ENCODE measurements around the gene DCAF4. TPM values are rescaled to one million over a fixed set of nuclear protein-coding genes. Genes with fewer than 3 reads are reported as not detected.

Gene DCAF4
- total RNA-seq, result 10 to 100 TPM; 25.2 to 26.9 TPM
- polyA plus RNA-seq, result 10 to 100 TPM in 1 of 2 donors, 1 to 10 TPM in 1; 7.2 to 10.2 TPM

- intact Hi-C loops (cut with micrococcal nuclease), result loop anchor here (1.0 to 10.0 kb wide), 3 partner anchors 32 to 132 kb away; partner anchors contain the start of genes DPF3, RBM25 and ZFYVE1
- no peaks in the 10 kb centered on the region for H3K9me3 Mint-ChIP-seq
- Histone ChIP-seq H3K36me3 (ENCODE audit: insufficient read depth, low read length) (no peaks in the 10 kb centered on the region), H3K27ac (ENCODE audit: low read depth, low read length) (peak within 1 kb of the TSS; percentile 66), H3K4me3 (ENCODE audit: low read length in 2 of 2) (peak within 1 kb of the TSS; percentile 73 to 82), H3K27me3 (ENCODE audit: insufficient read depth, low read length) (no peaks in the 10 kb centered on the region), H3K9me3 (ENCODE audit: control insufficient read depth in 1 of 2, low read length in 2 of 2) (no peaks in the 10 kb centered on the region), H3K4me1 (ENCODE audit: insufficient read depth, low read length) (peaks cover 12% of the 10 kb centered on the region)
- peak within 1 kb of the TSS; percentile 91 to 99 (median 93) for H3K4me3 Mint-ChIP-seq
- POLR2A ChIA-PET (ENCODE audit: partially characterized antibody), result interaction anchor here (0.6 to 2.6 kb wide), 4 partner anchors 22 to 469 kb away, joined by 3 to 9 read pairs (median 4); partner anchors contain the start of genes DPF3 and PSEN1
- peaks cover 0 to 3% of the 10 kb centered on the region in 2 donors for H3K36me3 Mint-ChIP-seq
- H3K27me3 Mint-ChIP-seq, result peaks cover 0 to 2% of the 10 kb centered on the region in 2 donors
- peak within 1 kb of the TSS; percentile 93 to 97 (median 95) for H3K27ac Mint-ChIP-seq
- CTCF ChIA-PET (ENCODE audit: partially characterized antibody), result interaction anchor here (0.9 to 2.6 kb wide), 3 partner anchors 22 to 410 kb away, joined by 4 to 9 read pairs (median 6); no protein-coding TSS in a partner anchor
- H3K4me1 Mint-ChIP-seq, result peaks cover 7 to 20% (median 13%) of the 10 kb centered on the region in 4 donors
- DNase-seq, result peak; percentile 90 to 98 (median 93)
Measured at GRCh38 chr14:72926292-72927028, at the start of gene DCAF4. Gene DCAF4, plus strand, starts transcription at chr14:72926464. Its CDS starts 11,515 bp downstream, at chr14:72937979.

- CTCF ChIA-PET (ENCODE audit: partially characterized antibody), result no interaction called here
- no peaks in the 10 kb centered on the region for H3K27me3 Mint-ChIP-seq
- no peaks in the 10 kb centered on the region for H3K36me3 ChIP-seq (ENCODE audit: insufficient read depth, low read length)
- H3K4me3 ChIP-seq (ENCODE audit: low read length in 2 of 2), result no peak overlapping the region
- no peaks in the 10 kb centered on the region for H3K4me1 Mint-ChIP-seq
- no peaks in the 10 kb centered on the region for H3K9me3 ChIP-seq (ENCODE audit: control insufficient read depth in 1 of 2, low read length in 2 of 2)
- H3K36me3 Mint-ChIP-seq, result peaks cover 0 to 5% of the 10 kb centered on the region in 2 donors
- DNase-seq, result no peak
- intact Hi-C loops (cut with micrococcal nuclease), result no loop called here
- no peaks in the 10 kb centered on the region for H3K4me1 ChIP-seq (ENCODE audit: insufficient read depth, low read length)
- no peak overlapping the region for H3K4me3 Mint-ChIP-seq
- POLR2A ChIA-PET (ENCODE audit: partially characterized antibody), result no interaction called here
- H3K27ac ChIP-seq (ENCODE audit: low read depth, low read length), result no peak overlapping the region
- no peaks in the 10 kb centered on the region for H3K27me3 ChIP-seq (ENCODE audit: insufficient read depth, low read length)
- peaks cover 0 to 9% (median 5%) of the 10 kb centered on the region in 8 donors for H3K9me3 Mint-ChIP-seq
- peak overlapping the region in 1 of 7 donors; percentile 59 for H3K27ac Mint-ChIP-seq
Measured at GRCh38 chr14:72876710-72877063, 49.6 kb upstream of the DCAF4 start.

- H3K27ac Mint-ChIP-seq, result no peak overlapping the region
Measured at GRCh38 chr14:72878746-72879145, 47.5 kb upstream of the DCAF4 start.

GRCh38 chr14:72879431-72879830, 46.8 kb upstream of the DCAF4 start:
- no peaks in the 10 kb centered on the region for H3K4me1 ChIP-seq (ENCODE audit: insufficient read depth, low read length)
- POLR2A ChIA-PET (ENCODE audit: partially characterized antibody), result no interaction called here
- Mint-ChIP-seq H3K27ac (no peak overlapping the region), H3K27me3 (peaks cover 0 to 3% of the 10 kb centered on the region in 2 donors), H3K36me3 (peaks cover 0 to 2% of the 10 kb centered on the region in 2 donors), H3K4me3 (no peak overlapping the region), H3K9me3 (peaks cover 0 to 2% (median 0%) of the 10 kb centered on the region in 8 donors), H3K4me1 (peaks cover 0 to 4% (median under 1%) of the 10 kb centered on the region in 4 donors)
- H3K27me3 ChIP-seq (ENCODE audit: insufficient read depth, low read length), result no peaks in the 10 kb centered on the region
- H3K27ac ChIP-seq (ENCODE audit: low read depth, low read length), result no peak overlapping the region
- no peaks in the 10 kb centered on the region for H3K9me3 ChIP-seq (ENCODE audit: control insufficient read depth in 1 of 2, low read length in 2 of 2)
- intact Hi-C loops (cut with micrococcal nuclease), result no loop called here
- H3K36me3 ChIP-seq (ENCODE audit: insufficient read depth, low read length), result no peaks in the 10 kb centered on the region
- CTCF ChIA-PET (ENCODE audit: partially characterized antibody), result no interaction called here
- no peak overlapping the region for H3K4me3 ChIP-seq (ENCODE audit: low read length in 2 of 2)
- DNase-seq, result no peak

More at GRCh38 chr14:72878746-72879145, 47.5 kb upstream of the DCAF4 start:
- no peaks in the 10 kb centered on the region for H3K27me3 ChIP-seq (ENCODE audit: insufficient read depth, low read length)
- Mint-ChIP-seq H3K4me1 (no peaks in the 10 kb centered on the region), H3K9me3 (peaks cover 0 to 3% (median 0%) of the 10 kb centered on the region in 8 donors), H3K36me3 (peaks cover 0 to 3% of the 10 kb centered on the region in 2 donors), H3K27me3 (peaks cover 0 to 3% of the 10 kb centered on the region in 2 donors), H3K4me3 (no peak overlapping the region)
- no peak overlapping the region for H3K4me3 ChIP-seq (ENCODE audit: low read length in 2 of 2)
- H3K9me3 ChIP-seq (ENCODE audit: control insufficient read depth in 1 of 2, low read length in 2 of 2), result no peaks in the 10 kb centered on the region
- H3K4me1 ChIP-seq (ENCODE audit: insufficient read depth, low read length), result no peaks in the 10 kb centered on the region
- DNase-seq, result no peak
- H3K36me3 ChIP-seq (ENCODE audit: insufficient read depth, low read length), result no peaks in the 10 kb centered on the region
- H3K27ac ChIP-seq (ENCODE audit: low read depth, low read length), result no peak overlapping the region
- POLR2A ChIA-PET (ENCODE audit: partially characterized antibody), result no interaction called here
- CTCF ChIA-PET (ENCODE audit: partially characterized antibody), result no interaction called here
- intact Hi-C loops (cut with micrococcal nuclease), result no loop called here

GRCh38 chr14:72880164-72880563, 46.1 kb upstream of the DCAF4 start:
- H3K9me3 Mint-ChIP-seq, result peaks cover 0 to 2% (median 0%) of the 10 kb centered on the region in 8 donors
- intact Hi-C loops (cut with micrococcal nuclease), result no loop called here
- Histone ChIP-seq H3K4me1 (ENCODE audit: insufficient read depth, low read length) (no peaks in the 10 kb centered on the region), H3K27me3 (ENCODE audit: insufficient read depth, low read length) (no peaks in the 10 kb centered on the region), H3K36me3 (ENCODE audit: insufficient read depth, low read length) (no peaks in the 10 kb centered on the region), H3K27ac (ENCODE audit: low read depth, low read length) (no peak overlapping the region), H3K4me3 (ENCODE audit: low read length in 2 of 2) (no peak overlapping the region), H3K9me3 (ENCODE audit: control insufficient read depth in 1 of 2, low read length in 2 of 2) (no peaks in the 10 kb centered on the region)
- no peak for DNase-seq
- H3K4me3 Mint-ChIP-seq, result no peak overlapping the region
- no peaks in the 10 kb centered on the region for H3K36me3 Mint-ChIP-seq
- H3K27me3 Mint-ChIP-seq, result peaks cover 0 to 3% of the 10 kb centered on the region in 2 donors
- ChIA-PET POLR2A (ENCODE audit: partially characterized antibody) (no interaction called here), CTCF (ENCODE audit: partially characterized antibody) (no interaction called here)
- no peak overlapping the region for H3K27ac Mint-ChIP-seq
- peaks cover 0 to 4% (median under 1%) of the 10 kb centered on the region in 4 donors for H3K4me1 Mint-ChIP-seq

- Mint-ChIP-seq H3K4me3 (no peak overlapping the region), H3K27me3 (peaks cover 0 to 3% of the 10 kb centered on the region in 2 donors)
- CTCF ChIA-PET (ENCODE audit: partially characterized antibody), result no interaction called here
Measured at GRCh38 chr14:72880820-72881219, 45.4 kb upstream of the DCAF4 start.

GRCh38 chr14:72881543-72881942, 44.7 kb upstream of the DCAF4 start:
- peaks cover 0 to 3% of the 10 kb centered on the region in 2 donors for H3K27me3 Mint-ChIP-seq
- Histone ChIP-seq H3K27me3 (ENCODE audit: insufficient read depth, low read length) (no peaks in the 10 kb centered on the region), H3K27ac (ENCODE audit: low read depth, low read length) (no peak overlapping the region), H3K36me3 (ENCODE audit: insufficient read depth, low read length) (no peaks in the 10 kb centered on the region), H3K4me3 (ENCODE audit: low read length in 2 of 2) (no peak overlapping the region), H3K4me1 (ENCODE audit: insufficient read depth, low read length) (no peaks in the 10 kb centered on the region), H3K9me3 (ENCODE audit: control insufficient read depth in 1 of 2, low read length in 2 of 2) (no peaks in the 10 kb centered on the region)
- H3K4me3 Mint-ChIP-seq, result no peak overlapping the region
- intact Hi-C loops (cut with micrococcal nuclease), result no loop called here
- peaks cover 0 to 4% (median under 1%) of the 10 kb centered on the region in 4 donors for H3K4me1 Mint-ChIP-seq
- POLR2A ChIA-PET (ENCODE audit: partially characterized antibody), result no interaction called here
- H3K36me3 Mint-ChIP-seq, result no peaks in the 10 kb centered on the region
- H3K9me3 Mint-ChIP-seq, result peaks cover 0 to 4% (median 0%) of the 10 kb centered on the region in 8 donors
- CTCF ChIA-PET (ENCODE audit: partially characterized antibody), result interaction anchor here (0.7 kb wide), 1 partner anchor 22 kb away, joined by 4 read pairs; no protein-coding TSS in a partner anchor
- DNase-seq, result no peak
- peak overlapping the region in 1 of 7 donors; percentile 38 for H3K27ac Mint-ChIP-seq

More at GRCh38 chr14:72880820-72881219, 45.4 kb upstream of the DCAF4 start:
- peaks cover 0 to 2% (median 0%) of the 10 kb centered on the region in 8 donors for H3K9me3 Mint-ChIP-seq
- no peak overlapping the region for H3K27ac ChIP-seq (ENCODE audit: low read depth, low read length)
- no peaks in the 10 kb centered on the region for H3K9me3 ChIP-seq (ENCODE audit: control insufficient read depth in 1 of 2, low read length in 2 of 2)
- no peak overlapping the region for H3K27ac Mint-ChIP-seq
- no peaks in the 10 kb centered on the region for H3K27me3 ChIP-seq (ENCODE audit: insufficient read depth, low read length)
- H3K4me3 ChIP-seq (ENCODE audit: low read length in 2 of 2), result no peak overlapping the region
- intact Hi-C loops (cut with micrococcal nuclease), result no loop called here
- DNase-seq, result no peak
- POLR2A ChIA-PET (ENCODE audit: partially characterized antibody), result no interaction called here
- H3K36me3 Mint-ChIP-seq, result no peaks in the 10 kb centered on the region
- no peaks in the 10 kb centered on the region for H3K4me1 ChIP-seq (ENCODE audit: insufficient read depth, low read length)
- no peaks in the 10 kb centered on the region for H3K36me3 ChIP-seq (ENCODE audit: insufficient read depth, low read length)
- peaks cover 0 to 4% (median under 1%) of the 10 kb centered on the region in 4 donors for H3K4me1 Mint-ChIP-seq
